Measurements from ENCODE around the gene DACT3.

The DACT3 gene

DNA sequence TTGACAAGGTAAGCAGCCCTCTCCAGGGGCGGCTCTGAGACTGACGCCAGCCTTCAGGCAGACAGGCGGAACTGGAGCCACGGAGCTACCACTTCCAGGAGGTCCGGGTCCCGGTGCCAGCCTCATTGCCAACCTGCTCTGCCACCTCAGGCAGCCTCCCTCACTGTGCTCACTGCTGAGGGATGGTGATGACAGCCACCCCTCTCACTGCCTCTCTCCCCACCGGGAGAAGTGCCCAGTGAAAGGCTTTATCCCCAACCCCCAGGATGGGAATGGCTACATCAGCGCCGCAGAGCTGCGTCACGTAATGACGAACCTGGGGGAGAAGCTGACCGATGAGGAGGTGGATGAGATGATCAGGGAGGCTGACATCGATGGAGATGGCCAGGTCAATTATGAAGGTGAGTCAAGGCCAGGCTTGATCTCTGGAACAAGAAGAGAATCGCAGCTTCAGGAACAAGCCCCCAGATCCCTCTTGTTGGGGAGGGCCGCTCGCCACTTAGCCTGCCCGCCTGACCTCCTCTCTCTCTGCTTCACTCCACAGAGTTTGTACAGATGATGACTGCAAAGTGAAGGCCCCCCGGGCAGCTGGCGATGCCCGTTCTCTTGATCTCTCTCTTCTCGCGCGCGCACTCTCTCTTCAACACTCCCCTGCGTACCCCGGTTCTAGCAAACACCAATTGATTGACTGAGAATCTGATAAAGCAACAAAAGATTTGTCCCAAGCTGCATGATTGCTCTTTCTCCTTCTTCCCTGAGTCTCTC lies 52.2 kb downstream of the DACT3 start:
- TF ChIP-seq, protein P1, sequence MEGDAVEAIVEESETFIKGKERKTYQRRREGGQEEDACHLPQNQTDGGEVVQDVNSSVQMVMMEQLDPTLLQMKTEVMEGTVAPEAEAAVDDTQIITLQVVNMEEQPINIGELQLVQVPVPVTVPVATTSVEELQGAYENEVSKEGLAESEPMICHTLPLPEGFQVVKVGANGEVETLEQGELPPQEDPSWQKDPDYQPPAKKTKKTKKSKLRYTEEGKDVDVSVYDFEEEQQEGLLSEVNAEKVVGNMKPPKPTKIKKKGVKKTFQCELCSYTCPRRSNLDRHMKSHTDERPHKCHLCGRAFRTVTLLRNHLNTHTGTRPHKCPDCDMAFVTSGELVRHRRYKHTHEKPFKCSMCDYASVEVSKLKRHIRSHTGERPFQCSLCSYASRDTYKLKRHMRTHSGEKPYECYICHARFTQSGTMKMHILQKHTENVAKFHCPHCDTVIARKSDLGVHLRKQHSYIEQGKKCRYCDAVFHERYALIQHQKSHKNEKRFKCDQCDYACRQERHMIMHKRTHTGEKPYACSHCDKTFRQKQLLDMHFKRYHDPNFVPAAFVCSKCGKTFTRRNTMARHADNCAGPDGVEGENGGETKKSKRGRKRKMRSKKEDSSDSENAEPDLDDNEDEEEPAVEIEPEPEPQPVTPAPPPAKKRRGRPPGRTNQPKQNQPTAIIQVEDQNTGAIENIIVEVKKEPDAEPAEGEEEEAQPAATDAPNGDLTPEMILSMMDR (IDR thresholded peaks at IDR 0.05; ENCODE audit: low read length, missing control alignments), result no peak
- no peak for DNase-seq (ENCODE audit: low read depth)
- H3K4me3 ChIP-seq (replicated peaks; ENCODE audit: low read depth, low read length), result no peak overlapping the region

DNA sequence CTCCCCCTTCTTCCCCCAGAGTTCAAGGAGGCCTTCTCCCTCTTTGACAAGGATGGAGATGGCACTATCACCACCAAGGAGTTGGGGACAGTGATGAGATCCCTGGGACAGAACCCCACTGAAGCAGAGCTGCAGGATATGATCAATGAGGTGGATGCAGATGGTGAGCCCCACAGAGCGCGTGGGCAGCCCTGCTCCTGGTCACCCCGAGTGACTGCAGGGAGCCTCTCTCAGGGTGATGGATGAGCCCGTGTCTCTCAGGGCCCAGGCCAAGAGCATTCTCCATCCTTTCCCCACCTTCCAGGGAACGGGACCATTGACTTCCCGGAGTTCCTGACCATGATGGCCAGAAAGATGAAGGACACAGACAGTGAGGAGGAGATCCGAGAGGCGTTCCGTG lies 52.8 kb downstream of the DACT3 start:
- TF ChIP-seq, protein P1 (IDR thresholded peaks at IDR 0.05; ENCODE audit: low read length, missing control alignments), result no peak
- H3K4me3 ChIP-seq (replicated peaks; ENCODE audit: low read depth, low read length), result no peak overlapping the region
- no peak for DNase-seq (ENCODE audit: low read depth)

DNA sequence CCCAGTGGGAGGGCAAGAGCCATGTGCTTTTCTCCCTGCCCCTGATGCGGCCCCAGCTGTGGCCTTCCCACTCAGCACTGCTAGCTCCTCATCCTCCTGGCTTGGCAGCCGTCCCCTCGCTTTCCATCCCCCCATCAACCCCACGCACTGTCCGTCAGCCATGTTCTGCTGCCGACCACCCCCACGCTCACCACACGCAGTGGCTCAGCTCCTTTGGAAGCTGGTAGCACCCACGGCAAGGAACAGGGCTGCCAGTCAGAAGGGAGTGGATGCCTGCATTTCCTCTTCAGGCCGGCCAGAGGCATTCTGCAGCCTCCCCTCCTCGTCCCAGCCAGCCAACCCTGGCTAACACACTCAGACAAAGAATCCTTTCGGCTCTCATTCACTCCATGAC lies 53.5 kb downstream of the DACT3 start:
- TF ChIP-seq, protein P1 (IDR thresholded peaks at IDR 0.05; ENCODE audit: low read length, missing control alignments), result no peak
- DNase-seq (ENCODE audit: low read depth), result no peak
- no peak overlapping the region for H3K4me3 ChIP-seq (replicated peaks; ENCODE audit: low read depth, low read length)

DNA sequence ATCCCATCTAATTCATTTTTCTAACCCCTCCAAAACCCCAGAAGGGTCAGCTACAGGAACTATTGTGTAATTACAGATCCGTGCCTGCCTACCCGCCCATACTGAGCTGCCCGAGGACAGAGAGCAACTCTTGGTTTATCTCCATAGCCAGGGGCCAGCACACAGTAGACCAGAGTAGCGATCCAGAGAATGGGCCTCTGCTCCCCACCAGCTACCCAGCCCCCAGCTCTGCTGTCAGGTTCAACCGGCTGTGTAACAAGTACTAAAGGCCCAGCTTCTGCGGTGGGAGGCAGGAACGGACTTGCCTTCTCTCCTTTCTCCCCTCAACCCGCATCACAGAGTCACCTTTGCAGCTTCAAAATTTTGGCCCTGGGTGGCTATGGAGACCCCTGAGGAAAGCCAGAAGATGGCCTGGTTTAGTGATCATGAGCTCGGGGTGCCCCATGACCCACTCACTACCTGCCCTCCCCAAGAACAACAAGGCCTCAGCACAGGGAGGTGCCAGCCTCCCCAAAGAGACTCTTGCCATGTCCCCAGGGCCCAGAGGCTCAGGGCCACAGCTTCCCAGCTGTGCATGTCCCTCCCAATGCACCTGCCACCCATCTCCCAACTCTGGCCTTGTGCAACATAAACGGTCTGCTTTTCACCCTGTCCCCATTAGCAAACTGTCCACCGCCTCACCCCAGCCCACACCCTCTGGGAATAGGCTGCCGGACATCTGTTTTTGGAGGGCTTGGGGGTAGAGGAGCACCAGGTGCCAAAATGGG lies 54.1 kb downstream of the DACT3 start:
- TF ChIP-seq, protein P1 (IDR thresholded peaks at IDR 0.05; ENCODE audit: low read length, missing control alignments), result no peak
- no peak for DNase-seq (ENCODE audit: low read depth)
- H3K4me3 ChIP-seq (replicated peaks; ENCODE audit: low read depth, low read length), result no peak overlapping the region

DNA sequence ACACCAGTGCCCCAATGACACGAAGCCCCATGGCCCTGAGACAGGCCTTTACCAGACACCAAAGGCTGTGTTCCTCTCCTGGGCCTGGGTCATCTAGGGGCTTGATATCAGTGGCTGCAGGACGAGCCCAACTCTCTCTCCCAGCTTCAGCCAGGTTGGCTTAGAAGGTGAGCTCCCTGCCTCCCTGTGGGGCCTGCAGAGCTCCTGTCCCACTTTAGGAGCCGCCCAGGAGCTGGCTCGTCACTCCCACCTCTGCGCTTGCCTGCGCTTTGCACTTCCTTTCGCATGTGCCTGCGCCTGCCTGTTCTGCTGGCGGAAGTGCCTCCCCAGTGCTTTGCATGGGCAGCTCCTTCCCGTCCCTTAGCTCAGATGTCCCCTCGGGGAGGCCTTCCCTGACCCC lies 55.0 kb downstream of the DACT3 start:
- no peak overlapping the region for H3K4me3 ChIP-seq (replicated peaks; ENCODE audit: low read depth, low read length)
- DNase-seq (ENCODE audit: low read depth), result no peak
- TF ChIP-seq, protein P1 (IDR thresholded peaks at IDR 0.05; ENCODE audit: low read length, missing control alignments), result no peak

DNA sequence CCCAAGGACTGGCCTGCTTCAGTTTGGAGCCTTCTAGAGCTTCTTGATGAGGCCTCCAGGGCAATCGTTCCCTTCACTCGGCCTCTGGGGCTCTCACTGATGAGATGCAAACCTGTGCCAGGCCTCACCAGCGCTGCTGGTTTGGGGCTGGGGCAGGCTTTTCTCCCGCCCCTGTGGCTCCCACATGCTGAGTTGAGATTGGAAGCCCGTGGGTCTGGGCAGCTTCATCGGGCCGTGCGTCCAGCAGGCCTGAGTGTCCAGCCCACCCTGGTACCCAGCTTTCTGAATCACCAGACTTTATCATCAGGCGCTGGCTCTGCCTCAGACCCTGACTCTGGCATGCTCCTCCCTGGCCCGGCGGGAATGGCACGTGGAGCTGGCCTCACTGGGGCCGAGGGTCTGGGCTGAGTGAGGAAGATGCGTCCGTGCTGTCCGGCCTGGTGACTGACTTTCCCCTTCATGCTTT lies 55.6 kb downstream of the DACT3 start:
- DNase-seq (ENCODE audit: low read depth), result no peak
- TF ChIP-seq, protein P1 (IDR thresholded peaks at IDR 0.05; ENCODE audit: low read length, missing control alignments), result no peak
- H3K4me3 ChIP-seq (replicated peaks; ENCODE audit: low read depth, low read length), result no peak overlapping the region

All from fibroblast of pulmonary artery (primary cell).